Measurements from ENCODE around the gene POU6F2. TPM values are rescaled to one million over a fixed set of nuclear protein-coding genes. Genes with fewer than 3 reads are reported as not detected.

Gene POU6F2
- total RNA-seq, 1 experiment from 2014 or later = 0.27 TPM

DNA sequence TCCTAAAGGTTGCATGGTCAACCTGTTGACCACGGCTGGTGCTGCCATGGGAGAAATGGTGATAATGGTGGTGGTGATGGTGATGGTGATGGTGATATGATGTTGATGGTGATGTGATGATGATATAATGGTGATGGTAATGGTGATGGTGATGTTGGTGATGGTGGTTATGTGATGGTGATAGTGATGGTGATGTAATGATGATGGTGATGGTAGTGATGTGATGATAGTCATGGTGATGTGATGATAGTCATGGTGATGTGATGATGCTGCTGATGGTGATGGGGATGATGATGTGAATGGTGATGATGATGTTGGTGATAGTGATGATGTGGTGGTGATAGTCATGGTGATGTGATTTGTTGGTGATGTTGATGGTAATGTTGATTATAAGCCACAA, 23.9 kb downstream of the POU6F2 start:
- no peak for ATAC-seq
- H3K4me2 ChIP-seq (ENCODE audit: low read length) = no peak overlapping the region
- no peaks in the 10 kb centered on the region for H3K36me3 ChIP-seq (ENCODE audit: control insufficient read depth in 1 of 2, insufficient read depth in 2 of 2, low read length in 2 of 2)
- intact Hi-C loops (cut with micrococcal nuclease) = no loop called here
- H3K9me2 ChIP-seq (ENCODE audit: insufficient read depth) = no peaks in the 10 kb centered on the region
- no peaks in the 10 kb centered on the region for H3K4me1 ChIP-seq (ENCODE audit: control insufficient read depth in 1 of 2, insufficient read depth in 2 of 2, low read length in 2 of 2)
- BruUV-seq (replicated peaks) = no TSS peak
- POLR2A ChIA-PET = no interaction called here
- no peaks in the 10 kb centered on the region for H3K79me2 ChIP-seq (ENCODE audit: insufficient read depth, low read length)
- H2AFZ ChIP-seq (ENCODE audit: low read depth, low read length, poor library complexity, severe bottlenecking) = no peak overlapping the region
- no peak overlapping the region for H3K4me3 ChIP-seq (replicated peaks in 1 of 2; ENCODE audit: low read depth in 1 of 2, low read length in 2 of 2)
- no peaks in the 10 kb centered on the region for H3K9me3 ChIP-seq (ENCODE audit: control insufficient read depth in 1 of 2, insufficient read depth in 1 of 2, low read depth in 1 of 2, low read length in 2 of 2)
- no peak for DNase-seq (ENCODE audit: low read depth, low spot score)
- H3K27me3 ChIP-seq (ENCODE audit: insufficient read depth, low read length) = peaks cover 15% of the 10 kb centered on the region
- no peaks in the 10 kb centered on the region; the same call in 1 of the 2 replicates for H4K20me1 ChIP-seq (ENCODE audit: insufficient read depth)
- no peak overlapping the region for H3K9ac ChIP-seq (ENCODE audit: low read length)
- no peak overlapping the region for H3K27ac ChIP-seq (ENCODE audit: low read depth, low read length)
- CTCF ChIA-PET = no interaction called here
- TF ChIP-seq ELF1 (IDR thresholded peaks at IDR 0.05; ENCODE audit: borderline replicate concordance, low read depth) (no peak), POLR2A (IDR thresholded peaks at IDR 0.05; ENCODE audit: borderline replicate concordance, extremely low read depth, insufficient read depth, insufficient read length) (no peak), CBX3 (IDR thresholded peaks at IDR 0.05; ENCODE audit: low read depth) (no peak), ZFX (IDR thresholded peaks at IDR 0.05) (no peak), FOSL1 (IDR thresholded peaks at IDR 0.05; ENCODE audit: low read depth) (no peak), EGR1 (IDR thresholded peaks at IDR 0.05; ENCODE audit: low read depth) (no peak), CEBPB (IDR thresholded peaks at IDR 0.05; ENCODE audit: low read depth) (no peak), SRF (IDR thresholded peaks at IDR 0.05; ENCODE audit: low read depth) (no peak), EZH2 (IDR thresholded peaks at IDR 0.05) (no peak), SP1 (IDR thresholded peaks at IDR 0.05; ENCODE audit: low read depth) (no peak), TCF7L2 (IDR thresholded peaks at IDR 0.05; ENCODE audit: borderline replicate concordance, extremely low read depth, insufficient read depth, insufficient read length) (no peak), EZH2phosphoT487 (IDR thresholded peaks at IDR 0.05; ENCODE audit: borderline replicate concordance) (no peak), SIN3A (IDR thresholded peaks at IDR 0.05; ENCODE audit: low read depth) (no peak), RAD21 (IDR thresholded peaks at IDR 0.05; ENCODE audit: low read depth) (no peak)
- TF ChIP-seq, protein P1, sequence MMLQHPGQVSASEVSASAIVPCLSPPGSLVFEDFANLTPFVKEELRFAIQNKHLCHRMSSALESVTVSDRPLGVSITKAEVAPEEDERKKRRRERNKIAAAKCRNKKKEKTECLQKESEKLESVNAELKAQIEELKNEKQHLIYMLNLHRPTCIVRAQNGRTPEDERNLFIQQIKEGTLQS (IDR thresholded peaks at IDR 0.05) = no peak
- TF ChIP-seq, protein P2, sequence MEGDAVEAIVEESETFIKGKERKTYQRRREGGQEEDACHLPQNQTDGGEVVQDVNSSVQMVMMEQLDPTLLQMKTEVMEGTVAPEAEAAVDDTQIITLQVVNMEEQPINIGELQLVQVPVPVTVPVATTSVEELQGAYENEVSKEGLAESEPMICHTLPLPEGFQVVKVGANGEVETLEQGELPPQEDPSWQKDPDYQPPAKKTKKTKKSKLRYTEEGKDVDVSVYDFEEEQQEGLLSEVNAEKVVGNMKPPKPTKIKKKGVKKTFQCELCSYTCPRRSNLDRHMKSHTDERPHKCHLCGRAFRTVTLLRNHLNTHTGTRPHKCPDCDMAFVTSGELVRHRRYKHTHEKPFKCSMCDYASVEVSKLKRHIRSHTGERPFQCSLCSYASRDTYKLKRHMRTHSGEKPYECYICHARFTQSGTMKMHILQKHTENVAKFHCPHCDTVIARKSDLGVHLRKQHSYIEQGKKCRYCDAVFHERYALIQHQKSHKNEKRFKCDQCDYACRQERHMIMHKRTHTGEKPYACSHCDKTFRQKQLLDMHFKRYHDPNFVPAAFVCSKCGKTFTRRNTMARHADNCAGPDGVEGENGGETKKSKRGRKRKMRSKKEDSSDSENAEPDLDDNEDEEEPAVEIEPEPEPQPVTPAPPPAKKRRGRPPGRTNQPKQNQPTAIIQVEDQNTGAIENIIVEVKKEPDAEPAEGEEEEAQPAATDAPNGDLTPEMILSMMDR (IDR thresholded peaks at IDR 0.05 in 2 of 3, conservative IDR thresholded peaks at IDR 0.05 in 1 of 3; ENCODE audit: borderline replicate concordance in 1 of 3, insufficient read depth in 1 of 3, low read depth in 2 of 3, low read length in 2 of 3) = no peak
- TF ChIP-seq, protein P3, sequence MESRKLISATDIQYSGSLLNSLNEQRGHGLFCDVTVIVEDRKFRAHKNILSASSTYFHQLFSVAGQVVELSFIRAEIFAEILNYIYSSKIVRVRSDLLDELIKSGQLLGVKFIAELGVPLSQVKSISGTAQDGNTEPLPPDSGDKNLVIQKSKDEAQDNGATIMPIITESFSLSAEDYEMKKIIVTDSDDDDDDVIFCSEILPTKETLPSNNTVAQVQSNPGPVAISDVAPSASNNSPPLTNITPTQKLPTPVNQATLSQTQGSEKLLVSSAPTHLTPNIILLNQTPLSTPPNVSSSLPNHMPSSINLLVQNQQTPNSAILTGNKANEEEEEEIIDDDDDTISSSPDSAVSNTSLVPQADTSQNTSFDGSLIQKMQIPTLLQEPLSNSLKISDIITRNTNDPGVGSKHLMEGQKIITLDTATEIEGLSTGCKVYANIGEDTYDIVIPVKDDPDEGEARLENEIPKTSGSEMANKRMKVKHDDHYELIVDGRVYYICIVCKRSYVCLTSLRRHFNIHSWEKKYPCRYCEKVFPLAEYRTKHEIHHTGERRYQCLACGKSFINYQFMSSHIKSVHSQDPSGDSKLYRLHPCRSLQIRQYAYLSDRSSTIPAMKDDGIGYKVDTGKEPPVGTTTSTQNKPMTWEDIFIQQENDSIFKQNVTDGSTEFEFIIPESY (IDR thresholded peaks at IDR 0.05; ENCODE audit: extremely low read depth, insufficient replicate concordance, low read length) = no peak
- RAD21 ChIA-PET (ENCODE audit: low non-redundant PET in 1 of 2, low total read pairs in 2 of 2, uncharacterized antibody in 2 of 2, unreplicated experiment in 2 of 2) = no interaction called here
